ENCODE data around the gene ANXA5. TPM values are rescaled to one million over a fixed set of nuclear protein-coding genes. Genes with fewer than 3 reads are reported as not detected.

Gene ANXA5
- total RNA-seq, 1 experiment from 2014 or later, result 222 TPM

DNA sequence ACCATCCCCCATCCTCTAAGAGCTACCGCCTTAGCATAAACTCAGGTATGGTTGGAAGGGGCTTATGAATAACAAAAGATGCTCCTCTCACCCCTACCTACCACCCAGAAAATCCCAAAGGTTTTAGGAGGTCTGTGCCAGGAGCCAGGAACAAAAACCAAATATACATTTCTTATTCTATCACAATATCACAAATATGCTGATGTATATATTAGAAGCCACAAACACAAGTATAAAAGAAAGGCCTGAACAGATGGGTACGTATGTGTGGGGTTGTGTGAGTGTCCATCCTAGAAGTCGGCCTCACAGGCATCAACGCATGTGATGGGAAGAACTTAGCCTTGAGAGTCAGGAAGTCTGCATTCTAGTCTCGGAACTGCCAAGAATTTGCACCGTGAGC lies 8.7 kb upstream of the ANXA5 start:
- no peaks in the 10 kb centered on the region for H3K36me3 ChIP-seq (ENCODE audit: control insufficient read depth, insufficient read depth, low read length)
- H3K27me3 ChIP-seq (ENCODE audit: control insufficient read depth, insufficient read depth, low read length), result no peaks in the 10 kb centered on the region
- TF ChIP-seq, protein P1, sequence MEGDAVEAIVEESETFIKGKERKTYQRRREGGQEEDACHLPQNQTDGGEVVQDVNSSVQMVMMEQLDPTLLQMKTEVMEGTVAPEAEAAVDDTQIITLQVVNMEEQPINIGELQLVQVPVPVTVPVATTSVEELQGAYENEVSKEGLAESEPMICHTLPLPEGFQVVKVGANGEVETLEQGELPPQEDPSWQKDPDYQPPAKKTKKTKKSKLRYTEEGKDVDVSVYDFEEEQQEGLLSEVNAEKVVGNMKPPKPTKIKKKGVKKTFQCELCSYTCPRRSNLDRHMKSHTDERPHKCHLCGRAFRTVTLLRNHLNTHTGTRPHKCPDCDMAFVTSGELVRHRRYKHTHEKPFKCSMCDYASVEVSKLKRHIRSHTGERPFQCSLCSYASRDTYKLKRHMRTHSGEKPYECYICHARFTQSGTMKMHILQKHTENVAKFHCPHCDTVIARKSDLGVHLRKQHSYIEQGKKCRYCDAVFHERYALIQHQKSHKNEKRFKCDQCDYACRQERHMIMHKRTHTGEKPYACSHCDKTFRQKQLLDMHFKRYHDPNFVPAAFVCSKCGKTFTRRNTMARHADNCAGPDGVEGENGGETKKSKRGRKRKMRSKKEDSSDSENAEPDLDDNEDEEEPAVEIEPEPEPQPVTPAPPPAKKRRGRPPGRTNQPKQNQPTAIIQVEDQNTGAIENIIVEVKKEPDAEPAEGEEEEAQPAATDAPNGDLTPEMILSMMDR (IDR thresholded peaks at IDR 0.05), result no peak
- TF ChIP-seq SIN3A (IDR thresholded peaks at IDR 0.05; ENCODE audit: borderline replicate concordance, insufficient read depth, low read depth, low read length), result no peak
- TF ChIP-seq, protein P2, sequence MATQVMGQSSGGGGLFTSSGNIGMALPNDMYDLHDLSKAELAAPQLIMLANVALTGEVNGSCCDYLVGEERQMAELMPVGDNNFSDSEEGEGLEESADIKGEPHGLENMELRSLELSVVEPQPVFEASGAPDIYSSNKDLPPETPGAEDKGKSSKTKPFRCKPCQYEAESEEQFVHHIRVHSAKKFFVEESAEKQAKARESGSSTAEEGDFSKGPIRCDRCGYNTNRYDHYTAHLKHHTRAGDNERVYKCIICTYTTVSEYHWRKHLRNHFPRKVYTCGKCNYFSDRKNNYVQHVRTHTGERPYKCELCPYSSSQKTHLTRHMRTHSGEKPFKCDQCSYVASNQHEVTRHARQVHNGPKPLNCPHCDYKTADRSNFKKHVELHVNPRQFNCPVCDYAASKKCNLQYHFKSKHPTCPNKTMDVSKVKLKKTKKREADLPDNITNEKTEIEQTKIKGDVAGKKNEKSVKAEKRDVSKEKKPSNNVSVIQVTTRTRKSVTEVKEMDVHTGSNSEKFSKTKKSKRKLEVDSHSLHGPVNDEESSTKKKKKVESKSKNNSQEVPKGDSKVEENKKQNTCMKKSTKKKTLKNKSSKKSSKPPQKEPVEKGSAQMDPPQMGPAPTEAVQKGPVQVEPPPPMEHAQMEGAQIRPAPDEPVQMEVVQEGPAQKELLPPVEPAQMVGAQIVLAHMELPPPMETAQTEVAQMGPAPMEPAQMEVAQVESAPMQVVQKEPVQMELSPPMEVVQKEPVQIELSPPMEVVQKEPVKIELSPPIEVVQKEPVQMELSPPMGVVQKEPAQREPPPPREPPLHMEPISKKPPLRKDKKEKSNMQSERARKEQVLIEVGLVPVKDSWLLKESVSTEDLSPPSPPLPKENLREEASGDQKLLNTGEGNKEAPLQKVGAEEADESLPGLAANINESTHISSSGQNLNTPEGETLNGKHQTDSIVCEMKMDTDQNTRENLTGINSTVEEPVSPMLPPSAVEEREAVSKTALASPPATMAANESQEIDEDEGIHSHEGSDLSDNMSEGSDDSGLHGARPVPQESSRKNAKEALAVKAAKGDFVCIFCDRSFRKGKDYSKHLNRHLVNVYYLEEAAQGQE (IDR thresholded peaks at IDR 0.05; ENCODE audit: insufficient read depth in 1 of 2, low read depth in 2 of 2, low read length in 1 of 2), result no peak
- TF ChIP-seq POLR2AphosphoS5 (IDR thresholded peaks at IDR 0.05; ENCODE audit: low read depth, low read length), result no peak
- TF ChIP-seq TCF7L2 (IDR thresholded peaks at IDR 0.05; ENCODE audit: low read depth, low read length), result no peak
- no peak for ATAC-seq
- no peak for DNase-seq (ENCODE audit: low read depth, low spot score)
- intact Hi-C loops (cut with micrococcal nuclease; ENCODE audit: unreplicated experiment) (no loop called here), in situ Hi-C loops (cut with HindIII; ENCODE audit: low pct_unique_long_range_greater_than_20kb, low sequenced_read_pairs) (no loop called here)
- ChIA-PET CTCF (no interaction called here), POLR2A (no interaction called here)
- no peaks in the 10 kb centered on the region for H3K9me3 ChIP-seq (ENCODE audit: control insufficient read depth, insufficient read depth, low read depth, low read length)
- H3K4me1 ChIP-seq (ENCODE audit: control insufficient read depth, insufficient read depth, low read length), result no peaks in the 10 kb centered on the region; the same call in 1 of the 2 replicates
- no peak overlapping the region for H3K27ac ChIP-seq (ENCODE audit: low read length)
- BruUV-seq (replicated peaks), result no TSS peak
- no peak overlapping the region for H3K4me3 ChIP-seq (ENCODE audit: low read depth in 2 of 2, low read length in 2 of 2)

DNA sequence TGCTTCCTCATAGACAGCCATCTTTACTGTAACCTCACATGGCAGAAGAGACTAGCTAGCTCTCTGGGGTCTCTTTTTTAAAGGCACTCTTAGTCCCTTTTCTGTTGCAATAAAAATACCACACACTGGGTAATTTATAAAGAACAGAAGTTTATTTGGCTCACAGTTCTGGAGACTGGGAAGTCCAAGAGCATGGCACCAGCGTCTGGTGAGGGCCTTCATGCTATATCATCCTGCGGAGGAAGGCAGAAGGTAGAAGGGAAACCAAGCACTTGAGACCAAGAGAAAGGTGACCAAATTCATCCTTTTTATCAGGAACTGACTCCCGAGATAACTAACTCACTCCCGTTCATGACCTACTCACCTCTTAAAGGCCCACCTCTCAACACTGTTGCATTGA lies 5.4 kb upstream of the ANXA5 start:
- no peaks in the 10 kb centered on the region for H3K36me3 ChIP-seq (ENCODE audit: control insufficient read depth, insufficient read depth, low read length)
- ChIA-PET POLR2A (no interaction called here), CTCF (no interaction called here)
- intact Hi-C loops (cut with micrococcal nuclease; ENCODE audit: unreplicated experiment), result no loop called here
- in situ Hi-C loops (cut with HindIII; ENCODE audit: low pct_unique_long_range_greater_than_20kb, low sequenced_read_pairs), result no loop called here
- no peak for ATAC-seq
- H3K27me3 ChIP-seq (ENCODE audit: control insufficient read depth, insufficient read depth, low read length), result no peaks in the 10 kb centered on the region
- no peaks in the 10 kb centered on the region for H3K9me3 ChIP-seq (ENCODE audit: control insufficient read depth, insufficient read depth, low read depth, low read length)
- DNase-seq (ENCODE audit: low read depth, low spot score), result no peak
- peaks cover 6% of the 10 kb centered on the region for H3K4me1 ChIP-seq (ENCODE audit: control insufficient read depth, insufficient read depth, low read length)
- TF ChIP-seq TCF7L2 (IDR thresholded peaks at IDR 0.05; ENCODE audit: low read depth, low read length) (no peak), SIN3A (IDR thresholded peaks at IDR 0.05; ENCODE audit: borderline replicate concordance, insufficient read depth, low read depth, low read length) (no peak), POLR2AphosphoS5 (IDR thresholded peaks at IDR 0.05; ENCODE audit: low read depth, low read length) (no peak)
- TF ChIP-seq, protein P2 (IDR thresholded peaks at IDR 0.05; ENCODE audit: insufficient read depth in 1 of 2, low read depth in 2 of 2, low read length in 1 of 2), result no peak
- TF ChIP-seq, protein P1 (IDR thresholded peaks at IDR 0.05), result no peak
- BruUV-seq (replicated peaks), result no TSS peak
- H3K4me3 ChIP-seq (ENCODE audit: low read depth in 2 of 2, low read length in 2 of 2), result no peak overlapping the region
- no peak overlapping the region for H3K27ac ChIP-seq (ENCODE audit: low read length)
